ENCODE data around the gene CMC4. TPM values are rescaled to one million over a fixed set of nuclear protein-coding genes. Genes with fewer than 3 reads are reported as not detected.
A peak's percentile ranks its signal among the peaks of the same experiment; 100 is the strongest.

Gene CMC4
- total RNA-seq, 5 donors from 2014 or later (not counting 1 experiment from before 2014, with no cell fraction given) = 3.3 to 12.7 (median 6.3) TPM

DNA sequence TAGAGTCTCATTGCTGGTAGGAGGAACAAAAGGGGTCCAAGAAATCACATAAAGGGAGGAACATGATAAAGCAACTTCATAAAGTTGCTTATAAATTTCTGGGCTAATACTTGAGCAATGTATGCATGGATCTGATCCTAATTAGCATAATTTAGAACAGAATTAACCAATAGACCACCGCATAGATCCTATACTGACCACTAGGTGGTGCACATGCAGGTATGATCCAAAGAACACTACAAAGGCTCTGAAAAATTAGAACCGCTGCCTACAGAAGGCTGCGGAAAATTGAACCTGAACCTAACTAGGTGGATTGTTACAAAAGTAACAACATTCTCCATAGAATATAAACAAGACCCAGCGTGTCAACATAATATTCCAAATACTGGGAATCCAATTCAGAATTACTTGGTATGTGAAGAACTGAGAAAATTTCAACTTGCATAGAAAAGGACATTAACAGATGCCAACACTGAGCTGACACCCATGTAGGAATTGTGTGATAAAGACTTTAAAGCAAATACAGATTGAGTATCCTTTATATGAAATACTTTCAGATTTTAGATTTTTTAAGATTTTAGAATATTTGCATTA, 23.6 kb upstream of the CMC4 start:
- ChIA-PET CTCF (interaction anchor here in 1 of 2 donors (1.1 to 2.2 kb wide), 2 partner anchors 10 to 122 kb away, joined by 3 to 11 read pairs; partner anchors contain the start of gene VBP1), POLR2A (no interaction called here)
- Histone ChIP-seq H3K27ac (ENCODE audit: low read length) (no peak overlapping the region), H3K27me3 (replicated peaks in 1 of 2; ENCODE audit: control insufficient read depth in 2 of 2, extremely low read depth in 1 of 2, insufficient read depth in 2 of 2, low read length in 1 of 2) (no peaks in the 10 kb centered on the region), H3K36me3 (ENCODE audit: control insufficient read depth in 2 of 2, extremely low read depth in 1 of 2, insufficient read depth in 1 of 2, low read length in 1 of 2) (peaks cover 0 to 4% of the 10 kb centered on the region in 2 donors), H3K4me1 (ENCODE audit: control insufficient read depth in 1 of 2, extremely low read depth in 1 of 2, insufficient read depth in 2 of 2, low read length in 2 of 2) (no peaks in the 10 kb centered on the region), H3K4me3 (ENCODE audit: control insufficient read depth in 1 of 2, extremely low read depth in 1 of 2, low read length in 1 of 2) (no peak overlapping the region), H3K9me3 (no peaks in the 10 kb centered on the region)
- peak; percentile 58 to 82 (median 71) for ATAC-seq (replicated peaks in 1 of 4)
- Mint-ChIP-seq H3K27me3 (peaks cover 0 to 3% of the 10 kb centered on the region in 2 donors), H3K4me3 (no peak overlapping the region), H3K4me1 (peaks cover 3 to 5% (median 4%) of the 10 kb centered on the region in 3 donors), H3K27ac (no peak overlapping the region), H3K9me3 (no peaks in the 10 kb centered on the region), H3K36me3 (peaks cover 14% of the 10 kb centered on the region)
- DNase-seq = peak in 19 of 35 experiments; percentile 4 to 67 (median 20)
- WGBS (ENCODE audit: insufficient coverage) = no CpG with 5 or more reads among the region's 4 CpGs

DNA sequence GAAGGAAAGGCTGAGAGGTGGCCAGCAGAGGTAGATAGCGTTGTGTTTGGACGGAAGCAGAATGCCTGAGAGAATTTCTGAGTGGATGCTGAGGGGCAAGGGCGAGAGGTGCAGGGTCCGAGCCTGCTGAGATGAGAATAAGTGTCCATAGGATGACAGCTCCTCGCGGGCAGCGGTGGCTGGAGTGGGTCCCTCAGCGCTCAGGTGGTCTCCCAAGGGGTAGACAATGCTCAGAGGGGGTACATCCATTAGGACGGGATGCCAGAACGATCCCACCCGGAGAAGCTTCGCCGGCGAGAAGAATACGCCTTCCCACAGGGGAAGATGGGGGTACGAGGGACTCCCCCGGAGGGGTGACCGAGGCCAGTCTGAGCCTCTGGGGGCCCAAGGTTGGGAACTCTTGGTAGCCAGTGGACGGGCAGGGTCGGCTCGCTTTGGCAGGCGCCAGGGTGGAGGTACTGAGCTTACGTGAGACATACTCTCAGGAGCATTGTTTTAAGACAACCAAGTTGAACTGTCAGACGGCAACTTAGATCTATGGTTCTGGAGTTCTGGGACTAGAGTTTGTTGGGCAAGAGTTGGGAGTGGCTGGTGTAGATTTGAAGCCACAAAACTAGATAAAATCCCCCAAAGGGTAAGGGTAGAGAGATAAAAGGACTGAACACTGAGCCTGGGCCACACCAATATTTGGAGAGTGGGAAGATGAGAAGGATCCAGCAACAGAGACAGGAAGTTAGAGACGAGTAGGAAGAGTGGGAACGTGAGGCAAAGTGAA, 16.2 kb upstream of the CMC4 start:
- DNase-seq (no peak), ATAC-seq (replicated peaks in 1 of 4) (no peak)
- Mint-ChIP-seq H3K27me3 (no peaks in the 10 kb centered on the region), H3K4me3 (no peak overlapping the region), H3K9me3 (no peaks in the 10 kb centered on the region), H3K36me3 (peaks cover 18% of the 10 kb centered on the region), H3K27ac (no peak overlapping the region), H3K4me1 (peaks cover 0 to 5% (median 5%) of the 10 kb centered on the region in 3 donors)
- ChIA-PET POLR2A (no interaction called here), CTCF (interaction anchor here in 1 of 2 donors (1.1 kb wide), 1 partner anchor 98 kb away, joined by 3 read pairs; no protein-coding TSS in a partner anchor)
- Histone ChIP-seq H3K27me3 (replicated peaks in 1 of 2; ENCODE audit: control insufficient read depth in 2 of 2, extremely low read depth in 1 of 2, insufficient read depth in 2 of 2, low read length in 1 of 2) (no peaks in the 10 kb centered on the region), H3K36me3 (ENCODE audit: control insufficient read depth in 2 of 2, extremely low read depth in 1 of 2, insufficient read depth in 1 of 2, low read length in 1 of 2) (peaks cover 0 to 11% of the 10 kb centered on the region in 2 donors), H3K27ac (ENCODE audit: low read length) (no peak overlapping the region), H3K4me3 (ENCODE audit: control insufficient read depth in 1 of 2, extremely low read depth in 1 of 2, low read length in 1 of 2) (no peak overlapping the region), H3K4me1 (ENCODE audit: control insufficient read depth in 1 of 2, extremely low read depth in 1 of 2, insufficient read depth in 2 of 2, low read length in 2 of 2) (no peaks in the 10 kb centered on the region), H3K9me3 (no peaks in the 10 kb centered on the region)
- WGBS (ENCODE audit: insufficient coverage) = 93% methylated on average over 10 of the region's 26 CpGs

DNA sequence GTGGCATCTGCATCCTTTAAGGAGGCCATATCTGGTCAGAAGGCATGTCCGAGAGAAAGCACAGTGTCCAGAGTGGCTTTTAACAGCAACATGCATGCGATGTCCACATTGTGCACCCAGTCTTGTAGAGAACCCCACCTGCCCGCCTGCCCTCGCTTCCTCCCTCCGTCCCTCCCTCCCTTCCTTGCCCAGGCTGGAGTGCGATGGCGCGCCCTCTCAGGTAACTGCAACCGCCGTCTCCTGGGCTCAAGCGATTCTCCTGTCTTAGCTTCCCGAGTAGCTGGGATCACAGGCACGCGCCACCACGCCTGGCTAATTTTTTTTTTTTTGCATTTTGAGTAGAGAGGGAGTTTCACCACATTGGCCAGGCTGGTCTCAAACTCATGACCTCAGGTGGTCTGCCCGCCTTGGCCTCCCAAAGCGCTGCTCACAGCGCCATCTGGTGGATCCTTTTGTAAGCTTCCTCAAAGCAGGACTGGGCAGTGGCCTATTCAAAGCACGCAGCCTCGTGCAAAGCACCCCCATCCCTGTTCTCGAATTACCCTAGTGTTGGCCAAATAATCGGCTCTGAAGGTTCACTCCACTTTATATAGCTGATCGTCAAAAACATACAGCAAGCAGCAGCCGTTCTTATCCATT, 15.4 kb upstream of the CMC4 start:
- CTCF ChIA-PET = interaction anchor here in 1 of 2 donors (0.6 to 1.1 kb wide), 2 partner anchors 97 to 770 kb away, joined by 3 read pairs; no protein-coding TSS in a partner anchor
- H3K9me3 Mint-ChIP-seq = no peaks in the 10 kb centered on the region
- H3K27ac Mint-ChIP-seq = no peak overlapping the region
- ATAC-seq (replicated peaks in 1 of 4) = peak in 3 of 4 experiments; percentile 42 to 59 (median 47)
- peak in 23 of 35 experiments; percentile 1 to 65 (median 22) for DNase-seq
- H3K4me3 Mint-ChIP-seq = no peak overlapping the region
- peaks cover 24% of the 10 kb centered on the region for H3K36me3 Mint-ChIP-seq
- H3K36me3 ChIP-seq (ENCODE audit: control insufficient read depth in 2 of 2, extremely low read depth in 1 of 2, insufficient read depth in 1 of 2, low read length in 1 of 2) = peaks cover 0 to 13% of the 10 kb centered on the region in 2 donors
- H3K27me3 Mint-ChIP-seq = no peaks in the 10 kb centered on the region
- H3K4me1 ChIP-seq (ENCODE audit: control insufficient read depth in 1 of 2, extremely low read depth in 1 of 2, insufficient read depth in 2 of 2, low read length in 2 of 2) = no peaks in the 10 kb centered on the region
- POLR2A ChIA-PET = no interaction called here
- no peak overlapping the region for H3K4me3 ChIP-seq (ENCODE audit: control insufficient read depth in 1 of 2, extremely low read depth in 1 of 2, low read length in 1 of 2)
- no peaks in the 10 kb centered on the region for H3K27me3 ChIP-seq (replicated peaks in 1 of 2; ENCODE audit: control insufficient read depth in 2 of 2, extremely low read depth in 1 of 2, insufficient read depth in 2 of 2, low read length in 1 of 2)
- H3K27ac ChIP-seq (ENCODE audit: low read length) = no peak overlapping the region
- WGBS (ENCODE audit: insufficient coverage) = no CpG with 5 or more reads among the region's 24 CpGs
- H3K9me3 ChIP-seq = no peaks in the 10 kb centered on the region
- H3K4me1 Mint-ChIP-seq = peaks cover 0 to 5% (median 5%) of the 10 kb centered on the region in 3 donors

DNA sequence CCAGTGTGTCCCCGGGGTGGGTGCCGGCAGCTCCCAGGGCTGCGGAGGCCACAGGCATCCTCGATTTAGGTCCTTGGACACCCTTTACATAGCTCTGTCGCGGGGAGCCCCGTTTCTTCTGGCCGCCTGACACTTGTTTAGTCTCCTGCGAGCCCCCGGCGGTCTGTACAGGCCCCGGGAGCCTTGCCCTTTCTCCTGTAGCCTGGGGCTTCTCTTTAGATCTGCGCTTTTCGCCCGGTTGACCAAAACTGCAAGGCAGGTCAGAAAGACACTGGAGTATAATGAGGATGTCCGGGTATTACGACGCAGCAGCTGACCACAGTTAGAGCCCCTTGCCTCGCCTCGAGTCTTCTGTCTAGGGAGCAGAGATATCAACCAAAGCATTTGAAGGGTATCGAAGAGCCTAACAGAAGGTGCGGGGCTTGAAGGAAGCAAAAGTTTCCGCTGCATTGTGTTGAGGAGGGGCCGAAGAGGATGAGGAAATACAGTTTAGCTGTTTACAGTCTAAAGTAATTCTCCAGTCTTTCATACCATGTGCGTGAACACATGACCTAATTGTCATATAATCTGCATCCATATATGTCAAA, 851 bp upstream of the CMC4 start:
- POLR2A ChIA-PET = no interaction called here
- peak overlapping the region; percentile 87 to 90 for H3K27ac Mint-ChIP-seq
- peak overlapping the region; percentile 81 to 89 (median 87) for H3K4me3 Mint-ChIP-seq
- Histone ChIP-seq H3K9me3 (no peaks in the 10 kb centered on the region), H3K27ac (ENCODE audit: low read length) (peak overlapping the region; percentile 54), H3K36me3 (ENCODE audit: control insufficient read depth in 2 of 2, extremely low read depth in 1 of 2, insufficient read depth in 1 of 2, low read length in 1 of 2) (peaks cover 0 to 18% of the 10 kb centered on the region in 2 donors), H3K27me3 (replicated peaks in 1 of 2; ENCODE audit: control insufficient read depth in 2 of 2, extremely low read depth in 1 of 2, insufficient read depth in 2 of 2, low read length in 1 of 2) (no peaks in the 10 kb centered on the region), H3K4me1 (ENCODE audit: control insufficient read depth in 1 of 2, extremely low read depth in 1 of 2, insufficient read depth in 2 of 2, low read length in 2 of 2) (peaks cover 5 to 15% of the 10 kb centered on the region in 2 experiments), H3K4me3 (ENCODE audit: control insufficient read depth in 1 of 2, extremely low read depth in 1 of 2, low read length in 1 of 2) (peak overlapping the region; percentile 60 to 72)
- ATAC-seq (replicated peaks in 1 of 4) = peak in 3 of 4 experiments; percentile 4 to 18 (median 4)
- WGBS (ENCODE audit: insufficient coverage) = 0% methylated on average over 6 of the region's 25 CpGs
- CTCF ChIA-PET = interaction anchor here in 1 of 2 donors (1.0 kb wide), 2 partner anchors 15 to 92 kb away, joined by 3 to 4 read pairs; no protein-coding TSS in a partner anchor
- H3K27me3 Mint-ChIP-seq = no peaks in the 10 kb centered on the region
- no peaks in the 10 kb centered on the region for H3K9me3 Mint-ChIP-seq
- peaks cover 32 to 62% (median 53%) of the 10 kb centered on the region in 3 donors for H3K4me1 Mint-ChIP-seq
- DNase-seq = peak in 5 of 35 experiments; percentile 0 to 31 (median 6)
- peaks cover 17% of the 10 kb centered on the region for H3K36me3 Mint-ChIP-seq

DNA sequence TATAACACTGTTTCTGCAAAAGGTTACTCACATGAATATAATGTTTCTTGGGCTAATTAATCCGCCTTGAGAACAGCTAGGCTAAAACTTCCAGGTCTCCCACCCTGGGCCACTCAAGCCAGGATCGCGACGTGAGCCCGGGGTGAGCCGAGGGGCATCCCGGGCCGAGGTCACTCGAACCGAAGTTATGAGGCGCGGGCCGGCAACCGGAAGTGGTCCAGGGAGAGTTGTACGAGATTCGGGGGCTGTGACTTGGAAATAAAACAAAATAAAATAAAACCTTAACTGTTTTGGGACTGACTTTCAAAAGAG, 317 bp downstream of the CMC4 start:
- Histone ChIP-seq H3K27ac (ENCODE audit: low read length) (peak overlapping the region; percentile 78), H3K9me3 (no peaks in the 10 kb centered on the region), H3K4me3 (ENCODE audit: control insufficient read depth in 1 of 2, extremely low read depth in 1 of 2, low read length in 1 of 2) (peak overlapping the region; percentile 79), H3K36me3 (ENCODE audit: control insufficient read depth in 2 of 2, extremely low read depth in 1 of 2, insufficient read depth in 1 of 2, low read length in 1 of 2) (peaks cover 0 to 10% of the 10 kb centered on the region in 2 donors), H3K27me3 (replicated peaks in 1 of 2; ENCODE audit: control insufficient read depth in 2 of 2, extremely low read depth in 1 of 2, insufficient read depth in 2 of 2, low read length in 1 of 2) (no peaks in the 10 kb centered on the region), H3K4me1 (ENCODE audit: control insufficient read depth in 1 of 2, extremely low read depth in 1 of 2, insufficient read depth in 2 of 2, low read length in 2 of 2) (peaks cover 5 to 15% of the 10 kb centered on the region in 2 experiments)
- ATAC-seq (replicated peaks in 1 of 4) = peak in 2 of 4 experiments; percentile 3 to 7
- Mint-ChIP-seq H3K27ac (peak overlapping the region; percentile 24 to 41), H3K9me3 (no peaks in the 10 kb centered on the region), H3K4me1 (peaks cover 32 to 63% (median 54%) of the 10 kb centered on the region in 3 donors), H3K36me3 (peaks cover 16% of the 10 kb centered on the region), H3K27me3 (no peaks in the 10 kb centered on the region), H3K4me3 (peak overlapping the region; percentile 78 to 82 (median 81))
- CTCF ChIA-PET = interaction anchor here in 1 of 2 donors (2.0 kb wide), 1 partner anchor 44 kb away, joined by 10 read pairs; the partner anchor contains the start of gene FUNDC2
- POLR2A ChIA-PET = interaction anchor here in 1 of 2 donors (1.0 kb wide), 1 partner anchor 44 kb away, joined by 3 read pairs; the partner anchor contains the start of gene FUNDC2
- 0% methylated on average over 1 of the region's 16 CpGs for WGBS (ENCODE audit: insufficient coverage)
- no peak for DNase-seq
